Activated CD8-positive, alpha-beta memory T cell treated with anti-CD3 and anti-CD28 coated beads, Interleukin-2, amount 50 U/mL, for 24 hours (primary cell): Measurements from ENCODE around the gene RCAN2.

Experiments
- DNase-seq: peaks from one replicate; pipeline ENCODE4 v3.0.0-alpha.2; 2020; ENCODE audit errors: extremely low read depth

RCAN2 gene

GRCh38 chr6:46262928-46263706 lies 228.1 kb downstream of the RCAN2 start:
- no peak for DNase-seq

GRCh38 chr6:46258249-46258648 lies 233.0 kb downstream of the RCAN2 start:
- no peak for DNase-seq

GRCh38 chr6:46255528-46255927 lies 235.7 kb downstream of the RCAN2 start:
- DNase-seq, result no peak

- no peak for DNase-seq
Measured at GRCh38 chr6:46254946-46255345, 236.3 kb downstream of the RCAN2 start.

GRCh38 chr6:46254331-46254730 lies 236.9 kb downstream of the RCAN2 start:
- no peak for DNase-seq

- no peak for DNase-seq
Measured at GRCh38 chr6:46251583-46252339, 239.5 kb downstream of the RCAN2 start.

- no peak for DNase-seq
Measured at GRCh38 chr6:46248143-46248542, 243.1 kb downstream of the RCAN2 start.

- DNase-seq, result no peak
Measured at GRCh38 chr6:46246727-46247126, 244.5 kb downstream of the RCAN2 start.

- no peak for DNase-seq
Measured at GRCh38 chr6:46246081-46246480, 245.2 kb downstream of the RCAN2 start.

- DNase-seq, result no peak
Measured at GRCh38 chr6:46244670-46245069, 246.6 kb downstream of the RCAN2 start.

- DNase-seq, result no peak
Measured at GRCh38 chr6:46243754-46244153, 247.5 kb downstream of the RCAN2 start.

- no peak for DNase-seq
Measured at GRCh38 chr6:46242921-46243320, 248.3 kb downstream of the RCAN2 start.

GRCh38 chr6:46240866-46241565 lies 250.2 kb downstream of the RCAN2 start:
- DNase-seq, result no peak

GRCh38 chr6:46236752-46237151 lies 254.5 kb downstream of the RCAN2 start:
- no peak for DNase-seq

GRCh38 chr6:46235242-46235641 lies 256.0 kb downstream of the RCAN2 start:
- DNase-seq, result no peak

GRCh38 chr6:46234700-46235099 lies 256.5 kb downstream of the RCAN2 start:
- DNase-seq, result no peak

- no peak for DNase-seq
Measured at GRCh38 chr6:46234156-46234556, 257.1 kb downstream of the RCAN2 start.

GRCh38 chr6:46233129-46233528 lies 258.1 kb downstream of the RCAN2 start:
- DNase-seq, result no peak

GRCh38 chr6:46222286-46222685 lies 269.0 kb downstream of the RCAN2 start:
- DNase-seq, result no peak

- no peak for DNase-seq
Measured at GRCh38 chr6:46221222-46221793, 269.9 kb downstream of the RCAN2 start.

- no peak for DNase-seq
Measured at GRCh38 chr6:46220352-46221221, 270.7 kb downstream of the RCAN2 start.
